GM23248 (cell line): ENCODE measurements around the gene PPP1CB.

Source experiments
- EZH2 ChIP-seq: fragments of 200-600 bp; sonication (generic); IDR thresholded peaks from 2 replicates; pipeline ENCODE4 v1.6.1; 2018; ENCODE audit warnings: antibody characterized with exemption, mild to moderate bottlenecking; ENCODE audit not compliant: insufficient read depth, poor library complexity, severe bottlenecking
- EZH2phosphoT487 ChIP-seq: fragments of 200-600 bp; sonication (generic); IDR thresholded peaks from 2 replicates; pipeline ENCODE4 v1.6.1; 2018; ENCODE audit warnings: antibody characterized with exemption, moderate library complexity, mild to moderate bottlenecking, low read depth; ENCODE audit not compliant: insufficient read depth

- TF ChIP-seq EZH2 (no peak), EZH2phosphoT487 (no peak)
These were observed 58.3 kb downstream of the PPP1CB start for GRCh38 chr2:28809927-28810326.
